ENCODE measurements around the gene FLCN.
"Not testable (repeated sequence)": the region's sequence is repeated elsewhere in the genome, so short reads cannot be mapped to it uniquely, and the experiment has no call there.

FLCN gene

DNA sequence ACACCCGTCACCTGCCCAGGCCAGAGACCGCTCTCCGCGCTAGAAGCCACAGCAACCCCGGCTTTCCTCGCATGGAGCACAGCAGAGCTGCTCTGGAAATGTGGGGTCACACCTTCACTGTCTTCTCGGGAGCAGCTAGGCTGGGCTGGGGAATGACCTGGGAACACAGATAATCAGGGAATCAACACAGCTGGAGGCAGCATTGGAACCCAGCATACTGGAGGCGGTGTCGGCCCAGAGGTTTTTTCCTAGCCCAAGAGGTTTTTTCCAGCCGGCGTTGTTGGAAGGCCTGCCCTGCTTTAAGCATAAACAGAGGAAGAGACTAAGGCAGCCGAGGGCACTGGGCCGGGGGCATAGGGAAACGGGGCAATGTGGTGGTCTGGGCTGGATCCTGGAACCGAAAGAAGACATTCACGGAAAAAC is 30.0 kb downstream of the FLCN start:
- DNase-seq, result peak in 1 of 2 experiments; percentile 48

- peak; percentile 54 to 84 for DNase-seq
Measured at GRCh38 chr17:17206124-17206912, 30.6 kb downstream of the FLCN start, which contains the start of gene PLD6. PLD6 (minus strand) TSS chr17:17206333; CDS start chr17:17206286, 47 bp downstream.

GRCh38 chr17:17205368-17206123 is 31.4 kb downstream of the FLCN start:
- DNase-seq, result peak in 1 of 2 experiments; percentile 7

GRCh38 chr17:17204635-17205231 is 32.2 kb downstream of the FLCN start:
- DNase-seq, result no peak

DNA sequence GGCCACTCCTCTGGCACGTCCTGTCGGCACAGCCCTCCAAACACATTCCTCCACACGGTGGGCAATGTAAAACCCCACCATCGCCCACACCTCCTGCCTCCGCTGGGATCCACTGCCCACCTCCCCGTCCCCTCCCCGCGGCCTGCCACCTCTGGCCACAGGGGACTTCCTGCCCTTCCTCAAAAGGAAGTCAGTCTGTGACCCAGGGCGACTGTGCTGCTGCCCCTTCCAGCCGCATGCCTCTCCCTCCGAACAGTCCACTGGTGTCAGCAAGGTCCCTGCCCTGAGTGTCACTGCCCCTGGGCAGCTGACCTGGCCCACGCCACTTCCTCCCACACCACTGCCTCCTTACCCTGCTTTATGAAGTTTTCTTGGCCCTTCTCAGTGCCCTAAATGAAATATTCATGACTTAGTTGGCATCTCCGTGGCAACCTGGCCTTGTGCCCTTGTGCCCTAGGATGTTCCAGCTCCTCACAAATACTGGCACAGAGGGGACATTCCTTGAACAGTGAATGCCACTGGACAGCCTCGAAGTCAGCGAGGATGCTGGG is 32.9 kb downstream of the FLCN start:
- peak in 1 of 2 experiments; percentile 59 for DNase-seq

DNA sequence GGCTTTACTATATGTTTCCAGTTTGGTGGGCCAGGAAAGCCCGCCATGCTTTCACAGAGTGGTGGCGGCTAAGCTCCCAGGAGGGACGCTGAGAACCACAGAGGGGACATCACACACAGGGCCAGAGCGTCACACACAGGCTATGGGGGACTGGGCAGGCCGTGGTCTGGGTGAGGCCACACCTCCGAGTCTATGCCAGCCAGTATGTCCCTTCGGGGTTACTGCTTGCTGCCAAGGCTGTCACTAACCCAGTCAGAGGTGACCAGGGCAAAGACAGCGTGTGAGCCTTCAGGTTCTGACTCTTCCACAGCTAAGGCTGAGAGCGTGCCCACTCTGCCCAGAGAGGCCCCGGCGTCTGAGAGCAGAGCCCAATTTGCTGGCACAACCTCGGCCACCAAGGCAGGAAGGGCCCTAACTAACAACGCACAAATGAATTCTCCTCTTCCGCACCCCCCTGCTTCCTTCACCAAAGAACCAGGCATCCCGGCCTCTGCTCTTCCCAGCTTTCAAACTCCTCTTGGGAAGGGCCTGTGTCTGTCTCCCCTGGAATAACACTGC is 33.7 kb downstream of the FLCN start:
- DNase-seq, result no peak

GRCh38 chr17:17201907-17202306 is 35.1 kb downstream of the FLCN start:
- no peak for DNase-seq

- no peak for DNase-seq
Measured at GRCh38 chr17:17201271-17201670, 35.7 kb downstream of the FLCN start.

- no peak for DNase-seq
Measured at GRCh38 chr17:17200831-17201230, 36.1 kb downstream of the FLCN start.

GRCh38 chr17:17200311-17200710 is 36.7 kb downstream of the FLCN start:
- DNase-seq, result no peak

DNA sequence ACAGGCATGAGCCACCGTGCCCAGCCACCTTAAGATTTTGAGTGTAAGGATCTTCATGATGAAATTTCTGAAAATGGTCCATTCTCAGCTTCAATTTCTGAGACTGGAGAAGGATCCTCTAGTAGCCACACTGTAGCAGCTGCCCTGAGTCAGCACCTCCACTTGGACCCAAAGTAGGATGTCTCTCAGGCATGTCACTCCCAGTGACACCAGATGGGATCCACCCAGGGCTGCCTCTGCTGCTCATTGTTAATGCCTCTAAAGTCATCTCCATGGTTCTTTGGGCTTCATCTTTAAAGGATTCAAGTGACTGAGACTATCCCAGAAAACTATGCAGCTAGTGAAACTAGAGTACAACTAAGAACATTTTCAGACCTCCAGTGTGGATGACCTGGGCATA is 38.7 kb downstream of the FLCN start:
- no peak for DNase-seq

- DNase-seq, result no peak
Measured at GRCh38 chr17:17196776-17197175, 40.2 kb downstream of the FLCN start.

- DNase-seq, result not testable (repeated sequence)
Measured at GRCh38 chr17:17195466-17195865, 41.5 kb downstream of the FLCN start.

- no peak for DNase-seq
Measured at GRCh38 chr17:17191961-17192381, 45.0 kb downstream of the FLCN start.

- no peak for DNase-seq
Measured at GRCh38 chr17:17191346-17191792, 45.6 kb downstream of the FLCN start.

GRCh38 chr17:17190188-17190587 is 46.8 kb downstream of the FLCN start:
- DNase-seq, result no peak

- DNase-seq, result no peak
Measured at GRCh38 chr17:17189559-17189958, 47.4 kb downstream of the FLCN start.

DNA sequence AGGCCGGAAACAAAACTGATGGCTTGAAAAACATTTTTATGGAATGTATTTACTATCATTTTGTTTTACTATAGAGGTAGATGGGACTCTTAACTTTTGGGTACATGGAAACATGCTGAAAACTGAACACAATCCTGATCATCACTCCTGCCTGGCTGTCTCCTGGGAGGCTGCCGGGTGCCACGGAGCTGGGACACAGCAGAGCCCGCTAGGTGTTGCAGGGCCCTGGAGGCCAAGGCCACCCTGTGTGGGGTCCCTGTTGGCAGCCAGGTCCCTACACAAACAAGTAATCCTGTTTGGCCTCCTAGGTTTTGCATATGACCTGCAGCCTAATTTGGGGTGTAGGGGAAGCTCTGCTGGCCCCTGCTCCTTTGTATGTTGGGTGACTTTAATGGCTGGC is 48.4 kb downstream of the FLCN start:
- DNase-seq, result no peak

GRCh38 chr17:17186551-17187505 is 50.1 kb downstream of the FLCN start:
- no peak for DNase-seq

DNA sequence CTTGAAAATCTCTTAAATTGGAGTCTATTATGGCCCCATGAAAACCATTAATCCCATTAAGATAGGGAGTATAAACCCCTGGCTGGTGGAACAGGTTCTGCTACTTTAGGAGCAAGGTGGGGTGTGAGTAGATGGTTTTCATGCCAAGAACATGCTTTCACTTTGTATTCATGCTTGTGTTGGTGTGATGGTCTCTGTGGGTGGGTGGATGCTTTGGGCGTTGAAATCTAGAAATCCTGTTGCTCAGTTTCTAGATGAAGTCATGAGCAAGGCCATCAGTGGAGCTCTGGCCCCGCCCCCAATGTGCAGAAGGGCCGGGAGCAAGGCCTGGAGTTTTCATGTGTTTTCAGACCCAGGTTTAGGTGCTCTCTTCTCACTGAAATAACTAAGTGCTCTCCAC is 50.9 kb downstream of the FLCN start:
- no peak for DNase-seq

DNA sequence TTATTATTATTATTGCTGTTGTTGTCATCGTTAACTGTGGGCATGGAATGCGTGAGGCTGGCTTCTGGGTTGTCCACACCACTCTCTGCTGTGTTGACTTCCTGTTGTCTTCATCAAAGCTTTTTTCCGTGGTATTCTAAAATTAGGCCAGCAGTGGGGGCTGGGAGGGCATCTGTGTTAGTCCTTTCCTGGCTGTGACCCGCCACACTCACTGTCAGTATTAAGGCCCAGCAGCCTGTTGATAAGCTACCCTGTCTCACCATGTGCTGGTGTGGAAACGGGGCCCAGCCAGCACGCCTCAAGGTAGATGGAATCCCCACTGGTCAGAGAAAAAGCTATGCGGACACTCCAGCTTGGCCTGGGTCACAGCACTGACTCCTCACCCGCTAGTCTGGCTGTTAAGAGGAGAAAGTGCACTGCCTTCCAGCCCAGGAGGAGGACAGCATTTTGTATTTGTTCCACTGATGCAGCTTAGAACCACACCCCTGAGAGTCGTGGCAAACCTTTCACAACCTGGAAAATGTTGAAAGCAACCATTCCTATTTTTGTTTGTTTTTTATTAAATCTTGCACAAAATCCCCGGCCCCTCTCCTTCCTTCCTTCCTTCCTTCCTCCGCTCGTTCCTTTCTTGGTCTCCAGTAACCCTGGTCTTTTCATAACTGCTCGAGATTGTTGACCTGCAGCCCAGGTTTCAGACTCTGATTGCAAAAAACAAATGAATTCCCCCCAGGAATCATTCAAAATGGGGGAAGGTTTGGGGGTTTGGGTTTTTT is 51.8 kb downstream of the FLCN start:
- not testable (repeated sequence) for DNase-seq

Data from NCI-H446 (cell line).